Esophagus muscularis mucosa (tissue), 4 donors: ENCODE data around the gene CEP112. TPM values are rescaled to one million over a fixed set of nuclear protein-coding genes. Genes with fewer than 3 reads are reported as not detected.

Source experiments
- DNase-seq: peaks from one replicate; pipeline ENCODE4 v3.0.0-alpha.2; 2017; ENCODE audit errors: extremely low spot score
- H3K27ac ChIP-seq, 4 donors: fragments of 200-600 bp; sonication (generic); replicated peaks in 1 of 4; 1 replicate in 3 of 4; 2 replicates in 1 of 4; pipeline ENCODE4 v1.5.1; 2016 to 2019; ENCODE audit warnings: mild to moderate bottlenecking in 1 of 4
- H3K27me3 ChIP-seq, 4 donors: fragments of 200-600 bp; sonication (generic); one replicate each; pipeline versions ENCODE4 v1.5.1 to v1.6.0; 2016 to 2019
- H3K36me3 ChIP-seq, 4 donors: fragments of 200-600 bp; sonication (generic); one replicate each; pipeline ENCODE4 v1.5.1; 2016 to 2019
- H3K4me1 ChIP-seq, 4 donors: fragments of 200-600 bp; sonication (generic); one replicate each; pipeline ENCODE4 v1.5.1; 2016 to 2019
- H3K4me3 ChIP-seq, 4 donors: fragments of 200-600 bp; sonication (generic); 1 replicate in 2 of 4; 2 replicates in 2 of 4; pipeline ENCODE4 v1.5.1; 2016 to 2019; ENCODE audit warnings: mild to moderate bottlenecking in 4 of 4, moderate library complexity in 1 of 4
- H3K9me3 ChIP-seq, 4 donors: fragments of 200-600 bp; sonication (generic); 1 replicate in 3 of 4; 2 replicates in 1 of 4; pipeline ENCODE4 v1.5.1; 2016 to 2019
- CTCF ChIP-seq, 3 experiments: fragments of 200-600 bp in 2 of 3; fragments of 450-650 bp in 1 of 3; sonication (generic) in 2 of 3; IDR thresholded peaks; one replicate each; pipeline ENCODE4 v1.5.1; 2017 to 2019; ENCODE audit warnings: antibody characterized with exemption in 3 of 3, mild to moderate bottlenecking in 2 of 3, moderate library complexity in 1 of 3
- EP300 ChIP-seq: sonication (generic); formaldehyde crosslinking; IDR thresholded peaks from one replicate; pipeline ENCODE4 v1.6.1; 2017; ENCODE audit warnings: antibody characterized with exemption
- POLR2A ChIP-seq: fragments of 450-650 bp; IDR thresholded peaks from one replicate; pipeline ENCODE4 v1.6.1; 2017; ENCODE audit warnings: antibody characterized with exemption, moderate library complexity, mild to moderate bottlenecking, low read depth
- POLR2AphosphoS5 ChIP-seq, 2 donors: sonication (generic); formaldehyde crosslinking; IDR thresholded peaks; one replicate each; pipeline ENCODE4 v1.6.1; 2017; ENCODE audit warnings: antibody characterized with exemption in 2 of 2
- WGBS: methylation state at CpG from one replicate; pipeline ENCODE4 v1.1.5; 2018; 5-methylcytosine and 5-hydroxymethylcytosine counted together
- intact Hi-C: fragments of 100-400 bp; cut with DNase I; formaldehyde crosslinking; loops from one replicate; pipeline ENCODE4 v1.15.1; 2023
- total RNA-seq, 4 donors: library from RNA; depleted of rRNA; stranded (reverse); fragments of >200 nt; gene quantifications; one replicate each; pipeline versions ENCODE4 v1.1.0 to v1.2.1, GENCODE V29; 2016

Gene CEP112
- total RNA-seq, 4 donors from 2014 or later: 17.0 to 24.7 (median 23.2) TPM

- no peak overlapping the region for H3K4me3 ChIP-seq
- H3K27ac ChIP-seq: no peak overlapping the region
- WGBS: 93% methylated on average over 5 of the region's 5 CpGs
- no peaks in the 10 kb centered on the region for H3K9me3 ChIP-seq
- H3K27me3 ChIP-seq: no peaks in the 10 kb centered on the region
- no peaks in the 10 kb centered on the region for H3K4me1 ChIP-seq
- DNase-seq: no peak
- intact Hi-C loops: no loop called here
- TF ChIP-seq POLR2AphosphoS5 (IDR thresholded peaks at IDR 0.05) (no peak), CTCF (IDR thresholded peaks at IDR 0.05) (no peak), POLR2A (no peak), EP300 (no peak)
- peaks cover 0 to 20% (median 9%) of the 10 kb centered on the region in 4 donors for H3K36me3 ChIP-seq
Measured at GRCh38 chr17:66126231-66126630, 65.7 kb downstream of the CEP112 start.

GRCh38 chr17:66123163-66123562 lies 68.8 kb downstream of the CEP112 start:
- WGBS: 100% methylated on average over 1 of the region's 1 CpG
- intact Hi-C loops: no loop called here

GRCh38 chr17:66115246-66115645 lies 76.7 kb downstream of the CEP112 start:
- no peak overlapping the region for H3K4me3 ChIP-seq
- H3K27me3 ChIP-seq: no peaks in the 10 kb centered on the region
- no peaks in the 10 kb centered on the region for H3K36me3 ChIP-seq
- DNase-seq: no peak
- TF ChIP-seq EP300: no peak
- TF ChIP-seq CTCF (IDR thresholded peaks at IDR 0.05): no peak
- TF ChIP-seq POLR2A: no peak
- no peak for TF ChIP-seq POLR2AphosphoS5 (IDR thresholded peaks at IDR 0.05)
- intact Hi-C loops: no loop called here
- no peaks in the 10 kb centered on the region for H3K9me3 ChIP-seq
- H3K4me1 ChIP-seq: no peaks in the 10 kb centered on the region
- no peak overlapping the region for H3K27ac ChIP-seq
- 72% methylated on average over 2 of the region's 2 CpGs for WGBS

More at GRCh38 chr17:66123163-66123562, 68.8 kb downstream of the CEP112 start:
- no peak for DNase-seq
- Histone ChIP-seq H3K27me3 (no peaks in the 10 kb centered on the region), H3K4me3 (no peak overlapping the region), H3K4me1 (no peaks in the 10 kb centered on the region), H3K27ac (no peak overlapping the region), H3K36me3 (peaks cover 0 to 15% (median 9%) of the 10 kb centered on the region in 4 donors), H3K9me3 (no peaks in the 10 kb centered on the region)
- TF ChIP-seq POLR2AphosphoS5 (IDR thresholded peaks at IDR 0.05) (no peak), EP300 (no peak), POLR2A (no peak), CTCF (IDR thresholded peaks at IDR 0.05) (no peak)

- intact Hi-C loops: no loop called here
- Histone ChIP-seq H3K27me3 (no peaks in the 10 kb centered on the region), H3K4me3 (no peak overlapping the region), H3K9me3 (no peaks in the 10 kb centered on the region), H3K36me3 (no peaks in the 10 kb centered on the region), H3K27ac (no peak overlapping the region), H3K4me1 (no peaks in the 10 kb centered on the region)
- 97% methylated on average over 2 of the region's 2 CpGs for WGBS
- TF ChIP-seq POLR2AphosphoS5 (IDR thresholded peaks at IDR 0.05) (no peak), EP300 (no peak), POLR2A (no peak), CTCF (IDR thresholded peaks at IDR 0.05) (no peak)
- DNase-seq: no peak
Measured at GRCh38 chr17:66114609-66115008, 77.3 kb downstream of the CEP112 start.

- H3K9me3 ChIP-seq: peaks cover 0 to 12% (median 8%) of the 10 kb centered on the region in 4 donors
- intact Hi-C loops: no loop called here
Measured at GRCh38 chr17:66107731-66108130, 84.2 kb downstream of the CEP112 start.

More at GRCh38 chr17:66107731-66108130, 84.2 kb downstream of the CEP112 start:
- Histone ChIP-seq H3K4me3 (no peak overlapping the region), H3K4me1 (no peaks in the 10 kb centered on the region), H3K27ac (no peak overlapping the region), H3K27me3 (no peaks in the 10 kb centered on the region), H3K36me3 (peaks cover 0 to 16% (median 0%) of the 10 kb centered on the region in 4 donors)
- DNase-seq: no peak
- TF ChIP-seq POLR2AphosphoS5 (IDR thresholded peaks at IDR 0.05): no peak
- no peak for TF ChIP-seq POLR2A
- no peak for TF ChIP-seq EP300
- no peak for TF ChIP-seq CTCF (IDR thresholded peaks at IDR 0.05)
